GM23338 (cell line): Measurements from ENCODE around the gene KIFC3. TPM values are rescaled to one million over a fixed set of nuclear protein-coding genes. Genes with fewer than 3 reads are reported as not detected.

Experiments
- ATAC-seq: fragments of 200-7000 bp; cut with Tn5 transposase; 3 replicates; pipeline ENCODE4 v1.9.1; 2020
- DNase-seq: peaks from one replicate; pipeline ENCODE4 v3.0.0-alpha.2; 2015; ENCODE audit warnings: low spot score
- H2AFZ ChIP-seq: fragments of 200-600 bp; sonication (generic); 2 replicates; pipeline ENCODE4 v1.8.0; 2016; ENCODE audit warnings: antibody characterized with exemption, mild to moderate bottlenecking, moderate library complexity
- H3F3A ChIP-seq: fragments of 200-600 bp; sonication (generic); replicated peaks from 2 replicates; pipeline ENCODE4 v1.8.0; 2017; ENCODE audit warnings: antibody characterized with exemption, mixed run types, low read depth
- H3K27ac ChIP-seq: fragments of 200-600 bp; sonication (generic); 2 replicates; pipeline ENCODE4 v1.6.1; 2016; ENCODE audit warnings: low read depth
- H3K27me3 ChIP-seq: fragments of 200-600 bp; sonication (generic); 2 replicates; pipeline ENCODE4 v1.8.0; 2016; ENCODE audit warnings: mild to moderate bottlenecking, mixed run types, moderate library complexity; ENCODE audit not compliant: insufficient read depth
- H3K36me3 ChIP-seq: fragments of 200-600 bp; sonication (generic); 2 replicates; pipeline ENCODE4 v1.8.0; 2016; ENCODE audit warnings: mild to moderate bottlenecking; ENCODE audit not compliant: insufficient read depth
- H3K4me1 ChIP-seq: fragments of 200-600 bp; sonication (generic); 2 replicates; pipeline ENCODE4 v1.8.0; 2016; ENCODE audit warnings: mild to moderate bottlenecking, moderate library complexity; ENCODE audit not compliant: insufficient read depth
- H3K4me2 ChIP-seq: fragments of 200-600 bp; sonication (generic); 2 replicates; pipeline ENCODE4 v1.7.1; 2017; ENCODE audit warnings: mixed run types
- H3K4me3 ChIP-seq: fragments of 200-600 bp; sonication (generic); 2 replicates; pipeline ENCODE4 v1.6.1; 2016; ENCODE audit warnings: mixed run types
- H3K79me2 ChIP-seq: fragments of 200-600 bp; sonication (generic); replicated peaks from 2 replicates; pipeline ENCODE4 v1.8.0; 2017; ENCODE audit warnings: mild to moderate bottlenecking; ENCODE audit not compliant: insufficient read depth
- H3K9me2 ChIP-seq: fragments of 200-600 bp; sonication (generic); 2 replicates; pipeline ENCODE4 v1.8.0; 2017; ENCODE audit not compliant: insufficient read depth
- H4K20me1 ChIP-seq: fragments of 200-600 bp; sonication (generic); replicated peaks from 2 replicates; pipeline ENCODE4 v1.8.0; 2017; ENCODE audit warnings: mild to moderate bottlenecking; ENCODE audit not compliant: insufficient read depth
- H3K27ac Mint-ChIP-seq: 2 replicates; pipeline ENCODE4 v1.8.0; 2020; ENCODE audit warnings: inconsistent platforms, mild to moderate bottlenecking, moderate library complexity, mixed read lengths
- H3K27me3 Mint-ChIP-seq: 3 replicates; pipeline ENCODE4 v1.8.0; 2022; ENCODE audit warnings: low read depth, mild to moderate bottlenecking, moderate library complexity, mixed read lengths, inconsistent platforms; ENCODE audit not compliant: insufficient read depth, poor library complexity
- H3K36me3 Mint-ChIP-seq: 3 replicates; pipeline ENCODE4 v1.8.0; 2021; ENCODE audit warnings: low read depth, mild to moderate bottlenecking, inconsistent platforms, moderate library complexity, mixed read lengths
- H3K4me1 Mint-ChIP-seq: 3 replicates; pipeline ENCODE4 v1.8.0; 2020; ENCODE audit warnings: mild to moderate bottlenecking, inconsistent platforms, mixed read lengths
- H3K4me3 Mint-ChIP-seq: 3 replicates; pipeline ENCODE4 v1.8.0; 2021; ENCODE audit warnings: moderate library complexity, mild to moderate bottlenecking, inconsistent platforms, mixed read lengths
- H3K9me3 Mint-ChIP-seq: 3 replicates; pipeline ENCODE4 v1.8.0; 2020; ENCODE audit warnings: moderate library complexity, mild to moderate bottlenecking, inconsistent platforms, mixed read lengths
- CREB1 ChIP-seq: fragments of 250-450 bp; sonication (Bioruptor Pico); IDR thresholded peaks from 2 replicates; pipeline ENCODE4 v1.5.0; 2020; ENCODE audit warnings: low read depth, mild to moderate bottlenecking, moderate library complexity
- CTCF ChIP-seq, 2 experiments: fragments of 200-600 bp in 1 of 2; sonication (generic) in 1 of 2; conservative IDR thresholded peaks; 2 replicates each; pipeline versions ENCODE4 v1.5.1 to v1.6.1; 2016 to 2017; ENCODE audit warnings: antibody characterized with exemption in 2 of 2, low read depth in 2 of 2, mild to moderate bottlenecking in 2 of 2, moderate library complexity in 1 of 2
- ETS1 ChIP-seq: IDR thresholded peaks from 2 replicates; pipeline ENCODE4 v1.6.1; 2016; ENCODE audit warnings: antibody characterized with exemption
- EZH2 ChIP-seq: fragments of 200-600 bp; sonication (generic); IDR thresholded peaks from one replicate; pipeline ENCODE4 v1.8.0; 2017; ENCODE audit warnings: antibody characterized with exemption, mild to moderate bottlenecking, low read depth; ENCODE audit not compliant: unreplicated experiment
- EZH2phosphoT487 ChIP-seq: fragments of 200-600 bp; sonication (generic); IDR thresholded peaks from one replicate; pipeline ENCODE4 v1.8.1; 2018; ENCODE audit warnings: antibody characterized with exemption; ENCODE audit not compliant: unreplicated experiment
- JUNB ChIP-seq: IDR thresholded peaks from one replicate; pipeline ENCODE4 v1.6.1; 2016; ENCODE audit warnings: antibody characterized with exemption; ENCODE audit not compliant: unreplicated experiment
- NANOG ChIP-seq: IDR thresholded peaks from 2 replicates; pipeline ENCODE4 v1.6.1; 2016; ENCODE audit warnings: antibody characterized with exemption, borderline replicate concordance
- POLR2AphosphoS5 ChIP-seq: IDR thresholded peaks from 2 replicates; pipeline ENCODE4 v1.6.1; 2016; ENCODE audit warnings: antibody characterized with exemption, low read depth
- REST ChIP-seq: IDR thresholded peaks from one replicate; pipeline ENCODE4 v1.6.1; 2018; ENCODE audit warnings: antibody characterized with exemption; ENCODE audit not compliant: unreplicated experiment
- STAT1 ChIP-seq: IDR thresholded peaks from one replicate; pipeline ENCODE4 v1.6.1; 2016; ENCODE audit warnings: antibody characterized with exemption; ENCODE audit not compliant: unreplicated experiment
- ZNF114 ChIP-seq: fragments of 250-450 bp; sonication (Bioruptor Pico); IDR thresholded peaks from 2 replicates; pipeline ENCODE4 v1.5.0; 2020; ENCODE audit warnings: mild to moderate bottlenecking, moderate library complexity
- ZNF331 ChIP-seq: fragments of 250-450 bp; sonication (Bioruptor Pico); IDR thresholded peaks from 2 replicates; pipeline ENCODE4 v1.5.0; 2020; ENCODE audit warnings: low read depth, mild to moderate bottlenecking, moderate library complexity
- ZNF462 ChIP-seq: fragments of 250-450 bp; sonication (Bioruptor Pico); IDR thresholded peaks from 2 replicates; pipeline ENCODE4 v1.5.0; 2020; ENCODE audit warnings: mild to moderate bottlenecking, moderate library complexity
- polyA plus RNA-seq: library from polyadenylated mRNA; unstranded; fragments of >200 nt; fragmentation: Nextera tagmentation; extraction: Ambion mirVana; gene quantifications from 2 replicates; pipeline ENCODE4 v1.2.1, GENCODE V29; 2016
- total RNA-seq: library from RNA; depleted of rRNA; stranded (reverse); fragments of >200 nt; shearing (Covaris generic); gene quantifications from 2 replicates; pipeline ENCODE4 v1.2.3, GENCODE V29; 2014

Gene KIFC3
- total and polyA plus RNA-seq, 2 experiments from 2014 or later, result 4.4 to 12.5 TPM

GRCh38 chr16:57755726-57756423 is 46.4 kb downstream of the KIFC3 start:
- Mint-ChIP-seq H3K4me3 (no peak overlapping the region), H3K9me3 (no peaks in the 10 kb centered on the region), H3K36me3 (peaks cover 27% of the 10 kb centered on the region), H3K4me1 (peaks cover 11% of the 10 kb centered on the region), H3K27ac (peak overlapping the region; percentile 43), H3K27me3 (peaks cover 8% of the 10 kb centered on the region)
- no peak overlapping the region for H2AFZ ChIP-seq
- H3K4me1 ChIP-seq, result no peaks in the 10 kb centered on the region; the same call in 1 of the 2 replicates
- no peaks in the 10 kb centered on the region for H3K9me2 ChIP-seq
- no peak overlapping the region for H3K4me3 ChIP-seq
- no peaks in the 10 kb centered on the region for H3K27me3 ChIP-seq
- H3K4me2 ChIP-seq, result no peak overlapping the region
- H3K27ac ChIP-seq, result no peak overlapping the region
- no peaks in the 10 kb centered on the region for H3K36me3 ChIP-seq
- TF ChIP-seq EZH2, result no peak
- TF ChIP-seq ZNF114, result no peak
- no peak for TF ChIP-seq REST
- TF ChIP-seq CTCF (conservative IDR thresholded peaks at IDR 0.05; ENCODE audit: low read depth in 2 of 2), result no peak
- no peak for TF ChIP-seq ETS1
- TF ChIP-seq ZNF331 (CRISPR knock-in tag), result no peak
- no peak for TF ChIP-seq ZNF462
- TF ChIP-seq NANOG, result no peak
- no peak for TF ChIP-seq CREB1 (CRISPR knock-in tag)
- TF ChIP-seq JUNB, result no peak
- no peak for TF ChIP-seq EZH2phosphoT487
- TF ChIP-seq POLR2AphosphoS5, result no peak
- no peak for TF ChIP-seq STAT1
- H3F3A ChIP-seq, result no peaks in the 10 kb centered on the region
- no peaks in the 10 kb centered on the region for H3K79me2 ChIP-seq
- ATAC-seq (no peak), DNase-seq (no peak)
- H4K20me1 ChIP-seq, result no peaks in the 10 kb centered on the region
